ENCODE results near the gene CD180.

The CD180 gene

DNA sequence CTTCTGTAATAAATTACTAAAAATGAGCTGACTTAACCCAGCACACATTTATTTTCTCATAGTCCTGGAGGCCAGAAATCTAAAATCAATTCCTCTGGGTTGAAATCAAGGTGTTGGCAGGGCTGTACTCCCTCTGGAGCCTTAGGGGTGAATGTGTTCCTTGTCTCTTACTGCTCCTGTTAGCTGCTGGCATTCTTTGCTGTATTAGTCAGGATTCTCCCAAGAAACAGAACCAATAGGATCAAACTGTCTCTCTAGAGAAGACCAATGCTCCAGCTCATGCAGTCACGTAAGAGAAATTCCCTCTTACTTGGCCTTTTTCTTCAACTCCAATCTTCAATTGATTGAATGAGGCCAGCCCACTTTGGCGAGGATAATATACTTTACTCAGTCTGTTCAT lies 15.3 kb upstream of the CD180 start:
- DNase-seq (ENCODE audit: low spot score) = peak; percentile 46

DNA sequence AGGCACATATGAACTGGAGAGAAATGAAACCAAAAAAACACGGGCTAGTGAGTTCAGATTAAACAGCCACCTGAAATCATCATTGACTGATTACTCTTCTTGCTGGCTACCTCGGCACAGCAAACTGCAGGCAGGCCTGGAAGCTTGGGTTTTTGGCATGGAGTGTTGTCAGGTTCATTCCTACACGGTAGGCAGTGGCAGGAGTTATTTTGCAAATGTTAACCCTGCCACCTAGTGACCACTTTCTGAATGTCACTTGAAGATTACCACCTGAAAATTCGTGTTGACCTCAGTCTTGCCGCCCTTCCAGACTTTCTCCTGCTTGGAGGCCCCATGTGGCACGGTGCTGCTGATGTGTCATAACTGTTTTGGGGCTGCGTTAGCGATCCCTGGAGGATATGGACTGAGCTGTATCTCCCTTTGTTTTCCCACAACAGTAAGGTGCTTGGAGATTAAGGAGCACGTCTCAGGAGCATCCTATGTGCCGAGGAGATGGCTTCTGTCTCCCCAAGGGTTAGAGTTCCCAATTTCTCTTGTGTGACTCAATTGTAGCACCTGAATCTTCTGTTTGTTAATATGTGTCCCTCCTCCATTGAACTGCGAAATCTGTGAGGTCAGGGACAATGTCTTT lies 12.7 kb upstream of the CD180 start:
- DNase-seq (ENCODE audit: low spot score) = peak; percentile 82

DNA sequence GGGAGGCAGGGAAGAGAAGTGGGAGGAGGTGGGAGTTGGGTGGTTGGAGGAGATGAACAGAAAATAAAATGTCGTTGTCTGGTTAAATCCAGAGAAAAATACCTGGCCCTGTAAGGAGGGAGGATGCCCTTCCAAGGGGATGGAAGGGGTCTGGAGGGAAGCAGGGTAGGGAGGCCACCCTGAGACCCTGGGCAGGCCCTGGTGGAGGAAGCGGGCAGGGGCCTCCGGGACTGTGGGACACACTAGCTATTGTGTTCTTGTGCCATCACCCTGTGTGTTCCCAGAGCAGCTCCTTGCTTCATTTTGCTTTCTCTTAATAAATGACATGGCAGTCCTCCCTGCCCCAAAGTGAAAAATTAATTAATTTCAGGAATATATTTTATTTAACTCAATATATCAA lies 11.8 kb upstream of the CD180 start:
- DNase-seq (ENCODE audit: low spot score) = no peak

DNA sequence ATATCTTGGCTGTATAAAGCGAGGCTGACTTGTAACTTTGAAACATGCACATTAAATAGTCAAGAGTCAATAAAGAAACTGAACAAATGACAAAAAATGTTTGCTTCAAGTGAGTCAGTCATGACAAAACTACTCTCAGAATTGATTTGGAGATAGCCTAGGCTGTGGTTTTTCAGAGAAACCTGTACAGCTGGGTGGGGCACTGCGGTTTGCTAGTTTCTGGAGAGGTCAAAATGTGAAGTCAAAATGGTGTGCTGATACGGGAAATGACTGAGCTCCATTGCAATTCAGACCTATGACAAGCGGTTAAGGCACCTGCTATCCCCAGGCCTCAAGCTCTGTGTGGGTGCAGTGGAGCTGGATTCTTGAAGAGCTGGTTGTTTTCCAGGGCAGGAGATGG lies 10.3 kb upstream of the CD180 start:
- no peak for DNase-seq (ENCODE audit: low spot score)

DNA sequence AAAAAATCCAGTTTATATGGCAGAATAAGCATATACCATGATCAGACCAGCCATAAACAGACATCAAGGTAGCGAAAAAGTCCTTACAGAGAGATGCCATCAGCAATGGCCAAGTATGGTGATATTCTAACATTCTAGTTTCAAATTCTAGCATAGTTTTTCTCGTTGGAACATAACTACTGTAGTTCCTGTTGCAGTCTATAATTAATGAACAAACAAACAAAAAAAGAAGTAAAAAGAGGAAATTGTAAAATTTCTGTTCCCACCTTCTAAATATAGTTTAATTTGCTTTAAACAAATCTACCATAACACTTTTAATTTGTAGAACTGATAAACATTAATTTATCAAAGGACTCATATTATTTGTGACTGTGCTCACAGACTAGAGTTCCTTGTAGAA lies 9.9 kb upstream of the CD180 start:
- DNase-seq (ENCODE audit: low spot score) = no peak

DNA sequence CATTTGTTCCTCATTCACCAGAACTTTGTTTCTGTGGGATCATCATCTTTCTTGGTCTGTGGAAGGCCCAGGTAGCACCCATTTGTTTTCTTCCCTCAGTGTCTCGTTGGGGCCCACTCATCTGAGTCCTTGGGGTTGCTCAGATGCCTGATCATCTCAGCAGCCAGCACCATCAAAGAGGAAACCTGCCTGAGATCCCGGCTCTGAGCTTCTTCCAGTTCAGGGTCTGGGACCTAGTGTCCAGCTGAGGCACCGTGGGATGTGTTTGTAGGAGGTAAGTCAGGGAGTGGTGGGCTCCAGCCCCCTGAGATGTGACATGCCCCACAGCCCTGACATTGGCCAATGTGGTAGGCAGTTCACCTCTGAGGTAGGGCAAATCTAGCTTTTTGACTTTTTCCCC lies 9.4 kb upstream of the CD180 start:
- no peak for DNase-seq (ENCODE audit: low spot score)

DNA sequence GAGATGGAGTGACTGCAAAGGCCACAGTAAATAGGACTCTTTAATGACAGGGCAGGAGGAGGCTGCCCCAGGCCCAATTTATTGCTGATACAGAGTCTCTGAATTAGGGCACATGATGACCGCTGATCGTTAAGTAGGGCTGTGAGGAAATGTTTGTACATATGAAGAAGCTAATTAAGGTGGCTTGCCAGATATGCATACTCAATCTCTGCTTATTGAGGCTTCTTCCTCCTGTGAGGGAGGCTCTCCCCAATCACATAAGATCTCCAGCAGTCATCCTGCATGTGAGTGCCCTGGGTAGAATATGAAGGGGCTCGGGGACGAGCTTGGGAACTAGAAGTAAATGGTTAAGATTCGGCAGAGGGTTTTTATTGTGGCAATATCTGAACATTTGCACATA lies 8.2 kb upstream of the CD180 start:
- DNase-seq (ENCODE audit: low spot score) = no peak

DNA sequence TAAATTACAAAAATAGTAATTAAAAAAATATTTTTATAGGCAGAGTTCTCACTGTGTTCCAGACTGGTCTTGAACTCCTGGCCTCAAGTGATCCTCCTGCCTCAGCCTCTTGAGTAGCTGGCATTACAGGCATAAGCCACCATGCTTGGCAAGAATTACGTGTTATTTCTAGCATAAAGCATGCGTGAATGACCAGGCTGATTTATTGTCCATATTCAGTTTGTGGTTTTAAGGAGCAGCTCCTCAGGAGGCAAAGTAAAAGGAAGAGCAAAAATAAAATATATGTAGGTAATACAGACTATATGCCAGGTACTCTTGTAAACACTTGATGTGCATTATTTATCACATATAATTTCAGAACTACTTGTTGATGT lies 7.1 kb upstream of the CD180 start:
- no peak for DNase-seq (ENCODE audit: low spot score)

DNA sequence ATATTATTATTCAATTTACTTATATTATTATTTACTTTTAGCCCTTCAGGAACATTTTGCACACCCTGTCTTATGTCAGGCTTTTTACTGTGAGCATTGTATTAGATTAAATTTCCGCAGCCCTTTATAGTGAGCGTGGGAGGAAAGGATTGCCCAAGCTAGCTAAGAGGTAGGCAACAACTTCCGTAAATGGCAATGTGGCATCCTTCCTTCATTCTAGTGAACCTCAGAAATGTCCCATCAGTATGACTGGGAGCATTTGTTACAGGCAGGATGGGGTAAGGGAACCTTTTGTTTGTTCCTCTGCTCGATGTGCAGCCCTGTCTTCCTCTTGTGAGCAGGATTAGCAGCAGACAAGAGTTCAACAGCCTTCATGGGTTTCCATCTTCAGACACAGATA lies 6.2 kb upstream of the CD180 start:
- no peak for DNase-seq (ENCODE audit: low spot score)

DNA sequence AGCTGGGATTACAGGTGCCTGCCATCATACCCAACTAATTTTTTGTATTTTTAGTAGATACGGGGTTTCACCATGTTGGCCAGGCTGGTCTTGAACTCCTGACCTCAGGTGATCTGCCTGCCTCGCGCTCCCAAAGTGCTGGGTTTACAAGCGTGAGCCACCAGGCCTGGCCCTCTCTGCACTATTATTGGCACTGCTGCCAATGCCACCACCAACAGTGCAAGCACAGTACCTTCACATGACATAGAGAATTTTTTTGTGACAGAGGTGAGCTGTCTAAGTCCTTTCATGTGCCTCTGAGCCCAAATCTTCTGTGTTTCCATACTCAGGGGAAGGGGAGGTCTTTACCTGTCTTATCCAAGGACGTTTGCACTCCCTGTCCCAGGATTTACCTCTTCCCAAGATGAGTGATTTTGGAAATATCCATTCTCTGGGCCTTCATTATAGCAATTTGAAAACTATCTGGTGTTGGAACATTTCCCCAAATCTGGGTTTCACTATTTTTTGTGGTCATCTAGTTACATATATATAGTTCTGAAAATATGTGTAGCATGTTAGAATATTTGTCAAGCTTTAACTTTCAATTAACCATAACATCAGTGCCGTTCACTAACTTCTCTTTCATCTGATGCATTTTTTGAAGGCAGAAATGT lies 5.4 kb upstream of the CD180 start:
- no peak for DNase-seq (ENCODE audit: low spot score)

DNA sequence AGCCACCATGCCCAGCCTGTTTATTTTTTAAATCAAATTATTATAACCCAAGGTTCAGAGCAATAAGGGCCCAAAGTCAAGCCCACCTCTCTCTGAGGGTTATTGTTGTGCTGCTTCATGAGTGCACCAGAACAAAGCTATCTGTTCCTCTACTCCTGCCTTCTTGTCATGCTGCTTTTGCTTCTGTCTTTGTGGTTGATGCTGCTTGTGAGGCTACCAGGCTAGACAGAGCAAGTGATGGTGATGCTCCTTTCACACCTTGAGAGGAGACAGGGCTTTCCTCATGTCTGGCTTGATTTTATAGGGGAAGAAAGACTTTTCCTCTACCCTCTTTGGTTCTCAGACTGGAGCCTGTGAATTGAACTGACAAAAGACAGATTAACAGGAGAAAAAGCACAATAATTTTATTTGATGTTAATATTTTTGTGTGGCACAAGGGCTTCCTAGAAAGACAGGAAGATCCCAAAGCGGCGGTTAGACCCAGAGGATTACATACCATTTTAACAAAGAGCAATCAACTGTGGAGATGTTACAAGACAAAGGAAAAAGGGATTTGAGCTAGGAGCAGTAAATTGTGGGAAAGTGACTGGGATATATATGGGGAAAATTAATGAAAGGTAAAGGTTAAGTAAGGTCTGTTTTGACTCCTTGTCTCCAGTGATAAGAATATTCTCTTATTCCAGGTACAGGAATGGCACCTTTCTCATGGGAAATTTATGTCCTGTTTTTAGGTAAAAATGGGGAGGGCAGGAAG lies 4.4 kb upstream of the CD180 start:
- DNase-seq (ENCODE audit: low spot score) = no peak

DNA sequence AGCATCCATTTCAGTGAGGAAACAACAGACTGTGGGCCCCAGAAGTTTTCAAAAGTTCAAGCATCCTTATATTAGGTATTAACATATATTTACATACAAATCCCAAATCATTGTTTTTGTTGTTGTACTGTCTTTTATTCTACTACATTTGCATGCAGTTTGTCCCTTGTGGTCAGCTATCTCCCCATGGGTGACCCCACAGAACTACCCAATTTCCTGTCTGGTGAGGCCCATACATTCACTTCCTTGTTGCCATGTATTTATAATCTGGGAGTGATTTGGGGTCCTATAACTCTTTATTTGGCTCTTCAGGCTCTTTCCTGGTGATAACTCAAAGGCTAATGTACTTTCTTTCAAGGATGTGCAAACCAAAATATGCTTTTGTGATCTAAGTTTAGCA lies 3.3 kb upstream of the CD180 start:
- no peak for DNase-seq (ENCODE audit: low spot score)

DNA sequence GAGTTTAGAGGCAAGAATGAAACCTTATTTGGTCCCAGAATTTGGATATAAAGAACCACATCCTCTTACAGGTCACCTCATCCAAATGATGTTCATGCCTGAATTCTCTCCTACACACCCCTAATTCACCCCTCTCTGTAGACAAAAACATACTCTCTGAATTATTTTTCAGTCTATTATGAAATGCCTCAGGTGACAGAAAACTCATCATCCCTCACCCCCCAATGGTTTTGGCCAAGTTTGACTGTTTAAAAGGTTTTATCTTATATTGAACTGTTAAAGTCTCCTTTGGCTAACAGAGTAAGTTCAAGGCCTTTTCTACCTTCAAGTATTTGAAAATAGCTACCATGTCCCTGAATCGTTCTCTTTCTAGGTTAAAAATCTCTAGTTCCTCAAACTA lies 2.3 kb upstream of the CD180 start:
- no peak for DNase-seq (ENCODE audit: low spot score)

DNA sequence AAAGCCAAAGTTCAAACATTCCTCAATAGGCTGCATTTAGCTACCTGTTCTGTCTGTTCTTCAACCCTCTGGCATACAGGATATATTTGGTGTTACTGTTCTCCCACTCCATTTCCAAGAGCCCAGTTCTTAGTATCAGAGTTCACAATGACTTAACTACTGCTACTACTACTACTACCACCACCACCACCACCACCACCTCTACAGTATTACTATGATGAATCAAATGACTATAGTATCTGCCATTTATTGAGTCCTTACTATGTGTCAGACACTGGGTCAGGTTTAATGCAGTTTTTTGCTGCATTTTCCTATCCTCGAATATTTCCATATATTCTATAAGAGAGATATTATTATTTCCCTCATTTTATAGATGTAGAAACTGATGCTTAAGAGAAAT lies 937 bp upstream of the CD180 start:
- no peak for DNase-seq (ENCODE audit: low spot score)

DNA sequence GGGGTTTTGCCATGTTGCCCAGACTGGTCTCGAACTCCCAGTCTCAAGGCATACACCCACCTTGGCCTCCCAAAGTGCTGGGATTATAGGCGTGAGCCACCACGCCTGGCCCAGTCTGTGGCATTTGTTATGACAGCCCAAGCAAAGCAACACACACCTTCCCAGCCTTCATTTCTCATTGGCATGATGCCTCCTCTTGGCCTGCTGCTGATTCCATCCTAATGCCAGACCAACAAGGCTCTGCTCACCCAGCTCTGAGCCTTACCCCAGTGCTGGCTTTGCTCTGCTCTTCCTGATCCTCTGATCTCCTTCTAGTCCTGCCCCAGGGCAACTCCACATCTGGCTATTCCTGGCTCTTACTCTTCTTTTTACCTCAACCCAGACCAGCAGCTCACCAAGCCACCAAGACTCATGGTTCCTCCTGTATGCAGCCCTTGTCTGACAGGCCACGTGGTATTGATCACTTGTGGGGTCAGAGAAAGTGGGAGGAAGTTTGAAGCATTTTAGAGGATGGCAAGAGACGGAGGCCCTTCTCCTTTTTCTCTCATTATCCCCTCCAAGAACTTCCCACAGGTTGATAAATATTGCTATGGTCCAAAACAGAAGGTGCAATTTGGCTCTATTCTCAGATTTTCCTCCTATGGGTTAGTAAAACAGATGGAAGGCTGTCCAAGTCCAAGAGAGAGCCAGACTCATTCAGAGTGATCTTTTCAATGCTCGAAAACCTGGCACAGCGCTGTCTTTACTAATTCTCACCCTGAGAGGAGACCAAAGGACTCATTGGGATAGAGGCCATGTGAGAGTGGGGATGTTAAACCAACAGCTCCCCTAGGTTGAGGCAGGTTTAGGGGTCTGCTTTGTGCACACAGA lies 958 bp downstream of the CD180 start:
- DNase-seq (ENCODE audit: low spot score) = no peak

DNA sequence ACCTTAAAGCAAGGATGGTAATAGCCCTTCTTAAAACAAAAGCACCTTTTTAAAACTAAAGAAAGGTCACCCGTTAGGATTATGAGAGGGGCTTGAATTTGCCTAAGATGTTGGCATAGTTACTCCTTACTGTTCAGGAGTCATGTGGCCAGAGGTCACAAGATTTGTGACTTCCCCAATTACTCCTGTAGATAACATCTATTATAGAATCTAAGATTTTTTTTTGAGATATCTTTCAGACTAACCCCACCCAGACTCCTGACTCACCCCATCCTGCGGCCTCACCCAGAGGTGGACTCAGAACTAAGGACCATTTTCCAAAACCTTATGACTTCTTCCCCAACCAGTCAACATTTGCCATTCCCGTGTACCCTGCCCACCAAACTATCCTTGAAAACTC lies 2.4 kb downstream of the CD180 start:
- DNase-seq (ENCODE audit: low spot score) = no peak

DNA sequence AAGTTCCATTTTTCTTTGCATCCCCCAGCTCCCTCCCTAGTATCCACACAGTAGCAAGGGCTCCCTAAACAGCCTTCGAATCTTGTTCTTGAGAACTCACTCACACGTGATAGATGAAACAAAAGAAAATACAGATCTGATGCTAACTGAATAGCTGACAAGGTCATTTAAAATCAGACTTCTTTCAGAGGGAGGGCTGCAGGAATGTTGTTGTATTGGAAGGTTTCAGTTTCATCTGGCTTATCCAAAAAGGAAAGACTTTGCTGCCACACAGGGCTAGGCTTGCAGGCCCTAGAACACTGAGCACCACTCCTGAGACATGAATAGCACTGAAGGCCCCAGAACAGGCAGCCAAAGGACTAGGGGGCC lies 3.2 kb downstream of the CD180 start:
- DNase-seq (ENCODE audit: low spot score) = no peak

DNA sequence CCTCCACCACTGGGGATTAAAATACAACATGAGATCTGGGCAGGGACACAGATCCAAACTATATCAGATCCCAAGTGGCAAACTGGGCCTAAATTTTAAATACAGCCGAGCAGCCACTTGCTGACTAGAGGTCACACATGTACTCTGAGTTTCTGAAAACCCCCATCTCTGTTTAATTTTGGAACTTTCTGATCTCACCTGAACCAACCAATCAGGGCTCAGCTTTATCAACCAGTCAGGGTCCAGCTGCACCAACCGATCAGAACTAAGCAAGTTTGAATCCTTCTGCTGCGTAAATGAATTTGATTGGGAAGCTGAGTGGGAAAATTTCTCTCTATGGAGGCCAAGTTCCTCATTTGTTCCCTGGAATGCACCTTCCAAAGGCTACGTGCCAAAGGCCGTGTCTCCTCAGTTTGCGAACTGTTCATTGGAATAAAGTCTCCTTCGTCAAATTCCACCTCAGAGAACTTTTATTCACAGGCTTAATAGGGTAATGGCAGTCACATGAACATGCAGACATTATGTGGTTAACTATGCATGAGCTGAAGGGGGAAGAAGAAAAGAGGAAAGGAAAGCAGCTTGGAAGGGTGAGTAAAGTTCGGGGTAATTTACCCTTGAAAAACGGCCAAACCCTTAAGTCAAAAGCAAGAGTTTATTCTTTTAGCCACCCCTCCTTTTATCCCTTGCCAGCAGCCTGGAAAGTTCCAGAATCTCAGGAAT lies 3.7 kb downstream of the CD180 start:
- no peak for DNase-seq (ENCODE audit: low spot score)

DNA sequence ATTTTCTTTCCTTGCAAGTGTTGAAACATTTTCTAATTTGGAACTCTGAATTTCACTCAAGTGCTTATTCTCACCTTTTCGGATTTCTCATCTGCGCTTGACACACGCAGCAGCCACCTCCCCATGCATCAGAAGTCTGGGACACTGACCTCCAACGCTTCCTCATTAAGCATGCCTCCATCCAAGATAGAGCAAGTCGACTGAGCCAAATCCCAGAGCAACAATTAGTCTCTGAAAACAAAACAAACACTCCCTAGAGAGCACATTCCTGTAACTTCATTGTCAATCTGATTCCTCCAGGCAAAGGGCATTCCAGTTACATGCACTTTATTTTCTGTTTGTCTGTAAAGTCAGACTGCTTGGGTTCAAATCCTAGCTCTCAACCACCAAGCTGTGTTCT lies 5.7 kb downstream of the CD180 start:
- no peak for DNase-seq (ENCODE audit: low spot score)

DNA sequence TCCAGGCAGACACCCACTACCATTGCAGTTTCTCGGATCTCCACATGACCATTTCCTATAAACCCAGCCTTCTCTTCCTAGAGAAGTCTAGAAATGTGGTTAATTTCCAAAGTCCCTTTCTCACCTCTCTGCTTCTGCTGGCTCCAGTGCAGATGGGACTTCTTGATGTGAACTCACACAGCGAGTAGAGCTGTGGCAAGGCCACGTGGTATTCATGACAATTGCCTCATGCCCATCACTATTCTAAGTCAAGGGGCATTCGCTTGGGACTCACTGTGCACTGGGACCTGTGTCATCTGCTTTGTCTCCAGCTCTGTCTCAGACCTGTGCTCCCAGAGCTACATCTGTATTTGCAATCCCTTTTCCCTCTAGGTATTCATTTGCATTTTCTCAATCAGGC lies 6.2 kb downstream of the CD180 start:
- DNase-seq (ENCODE audit: low spot score) = no peak

DNA sequence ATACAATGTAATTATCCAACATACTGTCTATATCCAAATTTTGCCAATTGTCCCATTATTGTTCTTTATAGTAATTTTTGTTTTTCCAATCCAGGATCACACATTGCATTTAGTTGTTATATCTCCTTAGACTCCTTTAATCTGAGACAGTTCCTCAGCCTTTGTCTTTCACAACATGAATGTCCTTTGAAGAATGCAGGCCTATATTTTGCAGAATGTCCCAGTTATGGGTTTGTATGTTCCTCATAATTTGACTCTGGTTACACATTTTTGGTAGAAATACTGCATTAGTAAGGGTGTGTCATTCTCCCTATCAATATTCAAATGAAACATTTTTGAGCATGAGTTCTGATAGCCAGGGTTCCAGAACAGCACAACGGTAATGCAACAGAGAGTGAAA lies 6.7 kb downstream of the CD180 start:
- no peak for DNase-seq (ENCODE audit: low spot score)

DNA sequence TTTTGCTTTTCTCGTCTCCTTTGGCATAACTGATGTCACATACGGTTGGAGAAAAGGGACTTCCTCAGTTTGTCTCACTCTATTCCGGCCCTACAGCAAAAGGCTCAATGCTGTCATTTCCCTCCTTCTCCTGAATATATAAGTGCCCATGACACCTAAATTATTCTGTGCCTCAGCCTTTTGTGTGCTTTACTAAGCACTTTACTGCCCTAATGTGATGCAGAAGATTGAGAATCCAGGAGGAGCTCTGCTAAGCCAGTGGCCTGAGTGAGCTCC lies 7.6 kb downstream of the CD180 start:
- no peak for DNase-seq (ENCODE audit: low spot score)

Data from AG20443 (cell line).